Ovary (tissue), 3 donors: ENCODE data around the gene NPAS2.

Source experiments
- CTCF ChIP-seq, 3 donors: fragments of 450-650 bp in 2 of 3; fragments of 200-600 bp in 1 of 3; IDR thresholded peaks; one replicate each; pipeline versions ENCODE4 v1.5.1 to v1.8.0; 2016 to 2022; ENCODE audit warnings: antibody characterized with exemption in 3 of 3, mild to moderate bottlenecking in 1 of 3
- EP300 ChIP-seq: sonication (generic); formaldehyde crosslinking; IDR thresholded peaks from one replicate; pipeline ENCODE4 v1.6.1; 2017; ENCODE audit warnings: antibody characterized with exemption
- POLR2A ChIP-seq: fragments of 450-650 bp; IDR thresholded peaks from one replicate; pipeline ENCODE4 v1.6.1; 2017; ENCODE audit warnings: antibody characterized with exemption, mild to moderate bottlenecking, moderate library complexity
- donor health status: DM: no; HTN: no; CAD: no.

GRCh38 chr2:101003278-101003775, 183.4 kb downstream of the NPAS2 start:
- TF ChIP-seq EP300 (no peak), CTCF (IDR thresholded peaks at IDR 0.05) (no peak), POLR2A (no peak)
